Measurements from ENCODE around the gene CIB1. TPM values are rescaled to one million over a fixed set of nuclear protein-coding genes. Genes with fewer than 3 reads are reported as not detected.

CIB1 gene
- polyA plus RNA-seq, 1 of the 3 experiments (the other 2 are of a cell fraction), result 87.9 TPM

- no peak for DNase-seq
- no peaks in the 10 kb centered on the region for H3K9me2 ChIP-seq
- no peak overlapping the region for H3K9ac ChIP-seq
- H3K9me3 ChIP-seq, result no peaks in the 10 kb centered on the region
- ChIA-PET POLR2A (no interaction called here), CTCF (interaction anchor here (0.8 to 9.0 kb wide), 3 partner anchors 8 to 13 kb away, joined by 3 to 74 read pairs (median 3); no protein-coding TSS in a partner anchor)
- H2AFZ ChIP-seq (ENCODE audit: low read depth), result no peak overlapping the region
- no peak overlapping the region for H3K4me2 ChIP-seq
- H4K20me1 ChIP-seq (ENCODE audit: insufficient read depth), result 0 out of 2 replicates have a peak, but pooled peaks cover 4% of the 10 kb centered on the region
- H3F3A ChIP-seq (replicated peaks; ENCODE audit: insufficient read depth), result no peaks in the 10 kb centered on the region
- H3K79me2 ChIP-seq (ENCODE audit: insufficient read depth), result peaks cover 50% of the 10 kb centered on the region; the same call in 1 of the 2 replicates
- 93% methylated on average over 6 of the region's 6 CpGs for WGBS (ENCODE audit: low lambda C conversion rate)
- H3K27ac ChIP-seq (ENCODE audit: low read depth in 2 of 2, low read length in 1 of 2), result no peak overlapping the region
- TF ChIP-seq FOXM1 (IDR thresholded peaks at IDR 0.05; ENCODE audit: low read depth) (no peak), RFX5 (IDR thresholded peaks at IDR 0.05; ENCODE audit: low read length) (no peak), ELF1 (IDR thresholded peaks at IDR 0.05) (no peak), TEAD4 (IDR thresholded peaks at IDR 0.05; ENCODE audit: borderline replicate concordance, insufficient read depth) (no peak), POLR2AphosphoS5 (IDR thresholded peaks at IDR 0.05; ENCODE audit: low read depth, low read length) (no peak), EP300 (IDR thresholded peaks at IDR 0.05; ENCODE audit: borderline replicate concordance in 1 of 2, low read depth in 1 of 2, low read length in 1 of 2) (no peak), FOXJ3 (CRISPR knock-in tag; IDR thresholded peaks at IDR 0.05) (no peak), JUND (IDR thresholded peaks at IDR 0.05) (no peak), RXRA (IDR thresholded peaks at IDR 0.05; ENCODE audit: borderline replicate concordance, low read depth) (no peak), RCOR1 (IDR thresholded peaks at IDR 0.05; ENCODE audit: low read length) (no peak), SMC3 (IDR thresholded peaks at IDR 0.05; ENCODE audit: low read depth, low read length) (no peak), FOSL2 (IDR thresholded peaks at IDR 0.05; ENCODE audit: borderline replicate concordance, low read depth) (no peak)
- TF ChIP-seq, protein P1, sequence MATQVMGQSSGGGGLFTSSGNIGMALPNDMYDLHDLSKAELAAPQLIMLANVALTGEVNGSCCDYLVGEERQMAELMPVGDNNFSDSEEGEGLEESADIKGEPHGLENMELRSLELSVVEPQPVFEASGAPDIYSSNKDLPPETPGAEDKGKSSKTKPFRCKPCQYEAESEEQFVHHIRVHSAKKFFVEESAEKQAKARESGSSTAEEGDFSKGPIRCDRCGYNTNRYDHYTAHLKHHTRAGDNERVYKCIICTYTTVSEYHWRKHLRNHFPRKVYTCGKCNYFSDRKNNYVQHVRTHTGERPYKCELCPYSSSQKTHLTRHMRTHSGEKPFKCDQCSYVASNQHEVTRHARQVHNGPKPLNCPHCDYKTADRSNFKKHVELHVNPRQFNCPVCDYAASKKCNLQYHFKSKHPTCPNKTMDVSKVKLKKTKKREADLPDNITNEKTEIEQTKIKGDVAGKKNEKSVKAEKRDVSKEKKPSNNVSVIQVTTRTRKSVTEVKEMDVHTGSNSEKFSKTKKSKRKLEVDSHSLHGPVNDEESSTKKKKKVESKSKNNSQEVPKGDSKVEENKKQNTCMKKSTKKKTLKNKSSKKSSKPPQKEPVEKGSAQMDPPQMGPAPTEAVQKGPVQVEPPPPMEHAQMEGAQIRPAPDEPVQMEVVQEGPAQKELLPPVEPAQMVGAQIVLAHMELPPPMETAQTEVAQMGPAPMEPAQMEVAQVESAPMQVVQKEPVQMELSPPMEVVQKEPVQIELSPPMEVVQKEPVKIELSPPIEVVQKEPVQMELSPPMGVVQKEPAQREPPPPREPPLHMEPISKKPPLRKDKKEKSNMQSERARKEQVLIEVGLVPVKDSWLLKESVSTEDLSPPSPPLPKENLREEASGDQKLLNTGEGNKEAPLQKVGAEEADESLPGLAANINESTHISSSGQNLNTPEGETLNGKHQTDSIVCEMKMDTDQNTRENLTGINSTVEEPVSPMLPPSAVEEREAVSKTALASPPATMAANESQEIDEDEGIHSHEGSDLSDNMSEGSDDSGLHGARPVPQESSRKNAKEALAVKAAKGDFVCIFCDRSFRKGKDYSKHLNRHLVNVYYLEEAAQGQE (IDR thresholded peaks at IDR 0.05; ENCODE audit: low read depth, low read length), result no peak
- TF ChIP-seq, protein P2, sequence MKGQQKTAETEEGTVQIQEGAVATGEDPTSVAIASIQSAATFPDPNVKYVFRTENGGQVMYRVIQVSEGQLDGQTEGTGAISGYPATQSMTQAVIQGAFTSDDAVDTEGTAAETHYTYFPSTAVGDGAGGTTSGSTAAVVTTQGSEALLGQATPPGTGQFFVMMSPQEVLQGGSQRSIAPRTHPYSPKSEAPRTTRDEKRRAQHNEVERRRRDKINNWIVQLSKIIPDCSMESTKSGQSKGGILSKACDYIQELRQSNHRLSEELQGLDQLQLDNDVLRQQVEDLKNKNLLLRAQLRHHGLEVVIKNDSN (IDR thresholded peaks at IDR 0.05; ENCODE audit: borderline replicate concordance, low read depth), result no peak
- peaks cover 3 to 11% of the 10 kb centered on the region in 2 experiments for H3K36me3 ChIP-seq (replicated peaks in 1 of 2; ENCODE audit: control insufficient read depth in 1 of 2, insufficient read depth in 2 of 2, low read length in 1 of 2)
- no peaks in the 10 kb centered on the region for H3K27me3 ChIP-seq (ENCODE audit: insufficient read depth)
- H3K4me3 ChIP-seq (ENCODE audit: low read depth in 2 of 2, low read length in 1 of 2), result no peak overlapping the region
- peaks cover 9 to 62% of the 10 kb centered on the region in 2 experiments; a peak in 3 of 4 replicates for H3K4me1 ChIP-seq (ENCODE audit: control insufficient read depth in 1 of 2, insufficient read depth in 2 of 2, low read depth in 1 of 2, low read length in 1 of 2)
Measured at GRCh38 chr15:90208356-90208755, 25.4 kb downstream of the CIB1 start.

DNA sequence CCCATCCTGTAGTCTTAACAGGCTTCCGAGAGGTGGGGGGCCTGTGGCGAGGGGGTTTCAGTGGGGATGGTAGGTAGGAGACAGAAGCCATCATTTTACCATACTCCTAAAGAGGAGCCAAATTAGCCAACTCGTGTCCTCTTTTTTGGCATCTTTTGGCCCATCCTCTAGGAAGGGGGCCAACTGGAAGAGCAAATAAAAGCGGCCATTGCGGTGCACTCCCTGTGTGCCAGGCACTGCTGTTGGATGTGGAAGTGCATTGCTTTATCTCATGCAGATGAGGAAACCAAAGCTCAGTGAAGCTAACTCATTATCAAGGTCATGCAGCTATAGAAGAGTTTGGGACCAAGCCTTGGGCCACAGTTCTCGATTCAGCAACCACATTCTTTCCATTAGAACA lies 26.5 kb downstream of the CIB1 start:
- Histone ChIP-seq H3K4me3 (ENCODE audit: low read depth in 2 of 2, low read length in 1 of 2) (no peak overlapping the region), H3F3A (replicated peaks; ENCODE audit: insufficient read depth) (no peaks in the 10 kb centered on the region), H3K36me3 (replicated peaks in 1 of 2; ENCODE audit: control insufficient read depth in 1 of 2, insufficient read depth in 2 of 2, low read length in 1 of 2) (peaks cover 3 to 11% of the 10 kb centered on the region in 2 experiments), H3K4me1 (ENCODE audit: control insufficient read depth in 1 of 2, insufficient read depth in 2 of 2, low read depth in 1 of 2, low read length in 1 of 2) (peaks cover 9 to 62% of the 10 kb centered on the region in 2 experiments; a peak in 3 of 4 replicates), H2AFZ (ENCODE audit: low read depth) (no peak overlapping the region), H3K9me3 (no peaks in the 10 kb centered on the region), H3K27ac (ENCODE audit: low read depth in 2 of 2, low read length in 1 of 2) (no peak overlapping the region), H3K79me2 (ENCODE audit: insufficient read depth) (peaks cover 59% of the 10 kb centered on the region), H3K27me3 (ENCODE audit: insufficient read depth) (no peaks in the 10 kb centered on the region), H4K20me1 (ENCODE audit: insufficient read depth) (0 out of 2 replicates have a peak, but pooled peaks cover 4% of the 10 kb centered on the region), H3K4me2 (no peak overlapping the region), H3K9ac (no peak overlapping the region), H3K9me2 (no peaks in the 10 kb centered on the region)
- ChIA-PET CTCF (interaction anchor here (1.3 to 9.0 kb wide), 4 partner anchors 9 to 26 kb away, joined by 3 to 74 read pairs (median 12); partner anchors contain the start of genes CIB1 and GDPGP1), POLR2A (no interaction called here)
- 96% methylated on average over 6 of the region's 6 CpGs for WGBS (ENCODE audit: low lambda C conversion rate)
- no peak for DNase-seq
- TF ChIP-seq, protein P3, sequence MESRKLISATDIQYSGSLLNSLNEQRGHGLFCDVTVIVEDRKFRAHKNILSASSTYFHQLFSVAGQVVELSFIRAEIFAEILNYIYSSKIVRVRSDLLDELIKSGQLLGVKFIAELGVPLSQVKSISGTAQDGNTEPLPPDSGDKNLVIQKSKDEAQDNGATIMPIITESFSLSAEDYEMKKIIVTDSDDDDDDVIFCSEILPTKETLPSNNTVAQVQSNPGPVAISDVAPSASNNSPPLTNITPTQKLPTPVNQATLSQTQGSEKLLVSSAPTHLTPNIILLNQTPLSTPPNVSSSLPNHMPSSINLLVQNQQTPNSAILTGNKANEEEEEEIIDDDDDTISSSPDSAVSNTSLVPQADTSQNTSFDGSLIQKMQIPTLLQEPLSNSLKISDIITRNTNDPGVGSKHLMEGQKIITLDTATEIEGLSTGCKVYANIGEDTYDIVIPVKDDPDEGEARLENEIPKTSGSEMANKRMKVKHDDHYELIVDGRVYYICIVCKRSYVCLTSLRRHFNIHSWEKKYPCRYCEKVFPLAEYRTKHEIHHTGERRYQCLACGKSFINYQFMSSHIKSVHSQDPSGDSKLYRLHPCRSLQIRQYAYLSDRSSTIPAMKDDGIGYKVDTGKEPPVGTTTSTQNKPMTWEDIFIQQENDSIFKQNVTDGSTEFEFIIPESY (IDR thresholded peaks at IDR 0.05; ENCODE audit: borderline replicate concordance, low read depth), result no peak
- TF ChIP-seq, protein P4, sequence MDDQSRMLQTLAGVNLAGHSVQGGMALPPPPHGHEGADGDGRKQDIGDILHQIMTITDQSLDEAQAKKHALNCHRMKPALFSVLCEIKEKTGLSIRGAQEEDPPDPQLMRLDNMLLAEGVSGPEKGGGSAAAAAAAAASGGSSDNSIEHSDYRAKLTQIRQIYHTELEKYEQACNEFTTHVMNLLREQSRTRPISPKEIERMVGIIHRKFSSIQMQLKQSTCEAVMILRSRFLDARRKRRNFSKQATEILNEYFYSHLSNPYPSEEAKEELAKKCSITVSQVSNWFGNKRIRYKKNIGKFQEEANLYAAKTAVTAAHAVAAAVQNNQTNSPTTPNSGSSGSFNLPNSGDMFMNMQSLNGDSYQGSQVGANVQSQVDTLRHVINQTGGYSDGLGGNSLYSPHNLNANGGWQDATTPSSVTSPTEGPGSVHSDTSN (IDR thresholded peaks at IDR 0.05), result no peak
- TF ChIP-seq, protein P1 (IDR thresholded peaks at IDR 0.05; ENCODE audit: low read depth, low read length), result no peak
- TF ChIP-seq RAD21 (IDR thresholded peaks at IDR 0.05; ENCODE audit: low read length) (no peak), FOXJ3 (CRISPR knock-in tag; IDR thresholded peaks at IDR 0.05) (no peak)

All from SK-N-SH (cell line).